Lung (tissue), 12 donors: Measurements from ENCODE around the gene SCNN1G. TPM values are rescaled to one million over a fixed set of nuclear protein-coding genes. Genes with fewer than 3 reads are reported as not detected.

Source experiments
- ATAC-seq: fragments of 200-7000 bp; cut with Tn5 transposase; one replicate; pipeline ENCODE4 v1.9.1; 2020; ENCODE audit warnings: moderate number of reproducible peaks; ENCODE audit not compliant: insufficient read depth, low FRiP score
- DNase-seq, 3 donors: peaks; one replicate each; pipeline ENCODE4 v3.0.0-alpha.2; 2013 to 2017
- H3K27ac ChIP-seq, 2 donors: one replicate each; pipeline ENCODE4 v1.5.1; 2013; ENCODE audit warnings: mild to moderate bottlenecking in 2 of 2, moderate library complexity in 2 of 2, control low read depth in 1 of 2, inconsistent platforms in 1 of 2, low read depth in 1 of 2, low read length in 1 of 2
- H3K27me3 ChIP-seq, 3 donors: one replicate each; pipeline ENCODE4 v1.5.1; 2013; ENCODE audit warnings: low read length in 2 of 3; ENCODE audit not compliant: control insufficient read depth in 3 of 3, insufficient read depth in 3 of 3
- H3K36me3 ChIP-seq, 4 donors: one replicate each; pipeline ENCODE4 v1.5.1; 2013; ENCODE audit warnings: low read length in 4 of 4, mild to moderate bottlenecking in 1 of 4, moderate library complexity in 1 of 4; ENCODE audit not compliant: control insufficient read depth in 4 of 4, insufficient read depth in 4 of 4
- H3K4me1 ChIP-seq, 5 donors: one replicate each; pipeline ENCODE4 v1.5.1; 2013; ENCODE audit warnings: low read length in 5 of 5, mild to moderate bottlenecking in 2 of 5, moderate library complexity in 1 of 5; ENCODE audit not compliant: control insufficient read depth in 5 of 5, insufficient read depth in 5 of 5
- H3K4me3 ChIP-seq: one replicate; pipeline ENCODE4 v1.5.1; 2013; ENCODE audit warnings: mild to moderate bottlenecking, control low read depth, moderate library complexity
- H3K9ac ChIP-seq, 2 donors: one replicate each; pipeline ENCODE4 v1.5.1; 2013; ENCODE audit warnings: low read length in 2 of 2, control low read depth in 1 of 2; ENCODE audit not compliant: insufficient read depth in 1 of 2
- H3K9me3 ChIP-seq, 4 donors: one replicate each; pipeline ENCODE4 v1.5.1; 2013; ENCODE audit warnings: low read length in 3 of 4, mild to moderate bottlenecking in 1 of 4, moderate library complexity in 1 of 4; ENCODE audit not compliant: control insufficient read depth in 4 of 4, insufficient read depth in 3 of 4
- whole genome bisulfite sequencing, 2 donors: extraction: QIAGEN DNeasy Blood & Tissue Kit; methylation state at CpG; one replicate each; pipeline ENCODE4 v1.1.7; 2013; 5-methylcytosine and 5-hydroxymethylcytosine counted together
- polyA plus RNA-seq, 2 donors: library from polyadenylated mRNA; stranded (reverse); fragments of 200-250 nt; gene quantifications; one replicate each; pipeline ENCODE4 v1.2.1, GENCODE V29; 2013
- total RNA-seq, 2 donors: library from RNA; depleted of rRNA in 1 of 2; stranded (reverse); fragments of >200 nt in 1 of 2; gene quantifications; one replicate each; pipeline ENCODE4 v1.2.1, GENCODE V29; 2014 to 2021
- TF ChIP-seq, protein P1 (sequence below): IDR thresholded peaks from 2 replicates; pipeline ENCODE4 v1.5.1; 2012; ENCODE audit warnings: mild to moderate bottlenecking; ENCODE audit errors: control extremely low read depth, extremely low read depth
- donor health status: control.
- donor health status: control.
- donor health status: Bipolar disorder and iron deficiency.
- donor health status: healthy.
- donor health status: DM: yes; HTN: yes; CAD: no.

The SCNN1G gene
- total and polyA plus RNA-seq, 4 donors, result 7.3 to 16.8 (median 11.3) TPM

DNA sequence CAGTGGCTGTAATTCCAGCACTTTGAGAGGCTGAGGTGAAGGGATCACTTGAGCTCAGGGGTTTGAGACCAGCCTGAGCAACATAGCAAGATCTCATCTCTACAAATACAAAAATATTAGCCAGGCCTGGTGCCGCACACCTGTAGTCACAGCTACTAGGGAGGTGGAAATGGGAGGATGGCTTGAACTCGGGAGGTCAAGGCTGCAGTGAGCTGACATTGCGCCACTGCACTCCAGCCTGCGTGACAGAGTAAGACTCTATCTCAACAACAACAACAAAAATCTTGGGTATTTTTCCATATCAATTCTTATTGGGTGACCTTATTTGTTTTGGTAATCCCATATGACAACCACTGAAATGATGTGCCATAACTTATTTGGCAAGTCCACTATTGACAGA, 52.6 kb downstream of the SCNN1G start:
- TF ChIP-seq, protein P1, sequence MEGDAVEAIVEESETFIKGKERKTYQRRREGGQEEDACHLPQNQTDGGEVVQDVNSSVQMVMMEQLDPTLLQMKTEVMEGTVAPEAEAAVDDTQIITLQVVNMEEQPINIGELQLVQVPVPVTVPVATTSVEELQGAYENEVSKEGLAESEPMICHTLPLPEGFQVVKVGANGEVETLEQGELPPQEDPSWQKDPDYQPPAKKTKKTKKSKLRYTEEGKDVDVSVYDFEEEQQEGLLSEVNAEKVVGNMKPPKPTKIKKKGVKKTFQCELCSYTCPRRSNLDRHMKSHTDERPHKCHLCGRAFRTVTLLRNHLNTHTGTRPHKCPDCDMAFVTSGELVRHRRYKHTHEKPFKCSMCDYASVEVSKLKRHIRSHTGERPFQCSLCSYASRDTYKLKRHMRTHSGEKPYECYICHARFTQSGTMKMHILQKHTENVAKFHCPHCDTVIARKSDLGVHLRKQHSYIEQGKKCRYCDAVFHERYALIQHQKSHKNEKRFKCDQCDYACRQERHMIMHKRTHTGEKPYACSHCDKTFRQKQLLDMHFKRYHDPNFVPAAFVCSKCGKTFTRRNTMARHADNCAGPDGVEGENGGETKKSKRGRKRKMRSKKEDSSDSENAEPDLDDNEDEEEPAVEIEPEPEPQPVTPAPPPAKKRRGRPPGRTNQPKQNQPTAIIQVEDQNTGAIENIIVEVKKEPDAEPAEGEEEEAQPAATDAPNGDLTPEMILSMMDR, result no peak

DNA sequence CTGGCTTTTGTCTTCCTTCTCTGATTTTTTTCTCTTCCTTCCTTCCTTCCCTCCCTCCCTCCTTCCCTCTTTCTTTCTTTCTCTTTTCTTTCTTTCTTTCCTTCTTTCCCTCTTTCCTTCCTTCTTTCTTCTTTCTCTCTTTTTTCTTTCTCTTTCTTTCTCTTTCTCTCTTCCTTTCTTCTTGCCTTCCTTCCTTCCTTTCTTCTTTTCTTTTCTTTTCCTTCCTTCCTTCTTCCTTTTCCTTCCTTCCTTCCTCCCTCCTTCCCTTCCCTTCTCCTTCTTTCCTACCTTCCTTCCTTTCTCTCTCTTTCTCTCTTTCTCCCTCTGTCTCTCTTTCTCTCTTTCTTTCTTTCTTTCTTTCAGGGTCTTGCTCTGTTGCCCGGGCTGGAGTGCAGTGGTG, 54.4 kb downstream of the SCNN1G start:
- ATAC-seq, result no peak
- H3K36me3 ChIP-seq, result no peaks in the 10 kb centered on the region
- no peak overlapping the region for H3K27ac ChIP-seq
- no peaks in the 10 kb centered on the region for H3K9me3 ChIP-seq
- no peak overlapping the region for H3K4me3 ChIP-seq
- DNase-seq, result no peak
- H3K4me1 ChIP-seq, result no peaks in the 10 kb centered on the region
- no peaks in the 10 kb centered on the region for H3K27me3 ChIP-seq
- 95 to 100% methylated on average over 1 of the region's 1 CpG for WGBS, 2 donors
- TF ChIP-seq, protein P1, result no peak
- no peak overlapping the region for H3K9ac ChIP-seq

More for the DNA sequence above, 52.6 kb downstream of the SCNN1G start:
- Histone ChIP-seq H3K36me3 (no peaks in the 10 kb centered on the region), H3K27me3 (no peaks in the 10 kb centered on the region), H3K4me1 (no peaks in the 10 kb centered on the region), H3K4me3 (no peak overlapping the region), H3K9ac (no peak overlapping the region), H3K27ac (no peak overlapping the region), H3K9me3 (no peaks in the 10 kb centered on the region)
- DNase-seq (no peak), ATAC-seq (no peak)
- 94 to 97% methylated on average over 4 of the region's 4 CpGs for WGBS, 2 donors

DNA sequence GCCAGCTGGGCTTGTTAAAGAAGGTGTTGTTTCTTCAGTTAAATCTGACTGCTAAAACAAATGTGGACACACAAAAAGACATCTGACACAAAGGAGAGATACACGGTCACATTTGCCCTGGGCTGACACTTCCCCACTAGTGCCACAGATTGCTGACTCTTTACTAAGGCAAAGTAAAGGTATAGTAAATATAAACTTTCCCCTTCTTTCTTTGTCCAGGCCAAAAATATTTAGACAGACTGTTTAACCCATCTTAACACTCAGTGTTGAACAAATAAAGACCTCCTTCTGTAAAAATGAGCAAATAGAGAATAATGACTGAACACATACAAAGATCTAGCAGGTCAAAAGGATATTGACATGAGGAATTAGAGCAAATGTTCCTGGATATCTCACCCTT, 58.4 kb downstream of the SCNN1G start:
- Histone ChIP-seq H3K9ac (no peak overlapping the region), H3K36me3 (no peaks in the 10 kb centered on the region), H3K4me3 (no peak overlapping the region), H3K27me3 (no peaks in the 10 kb centered on the region), H3K9me3 (peaks cover 0 to 2% (median 0%) of the 10 kb centered on the region in 4 donors), H3K27ac (no peak overlapping the region), H3K4me1 (no peaks in the 10 kb centered on the region)
- 74 to 78% methylated on average over 1 of the region's 1 CpG for WGBS, 2 donors
- TF ChIP-seq, protein P1, result no peak
- ATAC-seq (no peak), DNase-seq (no peak)

DNA sequence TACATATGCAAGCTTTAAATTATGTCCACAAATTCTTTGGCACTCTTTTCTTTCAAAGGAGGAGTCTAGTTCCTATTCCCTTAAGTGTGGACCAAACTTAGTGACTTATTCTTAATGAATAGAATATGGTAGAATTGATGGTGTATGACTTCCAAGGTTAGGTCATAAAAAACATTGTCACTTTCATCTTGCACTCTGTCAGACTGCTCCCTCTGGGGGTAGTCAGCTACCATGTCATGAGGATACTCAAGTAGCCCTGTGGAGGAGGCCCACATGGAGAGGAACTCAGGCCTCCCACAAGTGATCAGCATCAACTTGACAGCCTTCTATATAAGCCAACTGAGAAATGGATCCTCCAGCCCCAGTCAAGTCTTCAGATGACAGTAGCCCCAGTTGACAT, 61.6 kb downstream of the SCNN1G start:
- Histone ChIP-seq H3K9ac (no peak overlapping the region), H3K9me3 (peaks cover 0 to 2% (median 0%) of the 10 kb centered on the region in 4 donors), H3K4me1 (no peaks in the 10 kb centered on the region), H3K36me3 (no peaks in the 10 kb centered on the region), H3K27ac (no peak overlapping the region), H3K4me3 (no peak overlapping the region), H3K27me3 (no peaks in the 10 kb centered on the region)
- DNase-seq, result no peak
- ATAC-seq, result no peak
- TF ChIP-seq, protein P1, result no peak
